Measurements from ENCODE around the gene ADAM23.

The ADAM23 gene

GRCh38 chr2:206540757-206541156, 97.4 kb downstream of the ADAM23 start:
- peaks cover 2% of the 10 kb centered on the region for H3K9me3 Mint-ChIP-seq
- no peak overlapping the region for H3K4me3 Mint-ChIP-seq
- no peaks in the 10 kb centered on the region for H3K36me3 Mint-ChIP-seq
- no peak for ATAC-seq (ENCODE audit: low read depth)
- no peak for DNase-seq (ENCODE audit: low spot score in 2 of 2)
- H3K27ac Mint-ChIP-seq = no peak overlapping the region
- H3K4me1 Mint-ChIP-seq = no peaks in the 10 kb centered on the region
- peaks cover 5% of the 10 kb centered on the region for H3K27me3 Mint-ChIP-seq

GRCh38 chr2:206543073-206543472, 99.7 kb downstream of the ADAM23 start:
- no peak for DNase-seq (ENCODE audit: low spot score in 2 of 2)
- Mint-ChIP-seq H3K36me3 (no peaks in the 10 kb centered on the region), H3K9me3 (peaks cover 2% of the 10 kb centered on the region), H3K27me3 (peaks cover 2% of the 10 kb centered on the region), H3K4me3 (no peak overlapping the region), H3K27ac (no peak overlapping the region), H3K4me1 (no peaks in the 10 kb centered on the region)
- no peak for ATAC-seq (ENCODE audit: low read depth)

- H3K27me3 Mint-ChIP-seq = no peaks in the 10 kb centered on the region
- ATAC-seq (ENCODE audit: low read depth) = no peak
- no peaks in the 10 kb centered on the region for H3K4me1 Mint-ChIP-seq
- no peak overlapping the region for H3K27ac Mint-ChIP-seq
- H3K4me3 Mint-ChIP-seq = no peak overlapping the region
- H3K9me3 Mint-ChIP-seq = peaks cover 2% of the 10 kb centered on the region
- no peak for DNase-seq (ENCODE audit: low spot score in 2 of 2)
- no peaks in the 10 kb centered on the region for H3K36me3 Mint-ChIP-seq
Measured at GRCh38 chr2:206548383-206548782, 105.1 kb downstream of the ADAM23 start.

- H3K4me3 Mint-ChIP-seq = no peak overlapping the region
- peaks cover 2% of the 10 kb centered on the region for H3K27me3 Mint-ChIP-seq
Measured at GRCh38 chr2:206555721-206556120, 112.4 kb downstream of the ADAM23 start.

GRCh38 chr2:206556357-206556949, 113.1 kb downstream of the ADAM23 start:
- ATAC-seq (ENCODE audit: low read depth) (no peak), DNase-seq (ENCODE audit: low spot score in 2 of 2) (no peak)
- Mint-ChIP-seq H3K9me3 (no peaks in the 10 kb centered on the region), H3K27ac (no peak overlapping the region), H3K4me3 (no peak overlapping the region), H3K36me3 (no peaks in the 10 kb centered on the region), H3K4me1 (no peaks in the 10 kb centered on the region), H3K27me3 (peaks cover 2% of the 10 kb centered on the region)

More at GRCh38 chr2:206555721-206556120, 112.4 kb downstream of the ADAM23 start:
- no peaks in the 10 kb centered on the region for H3K36me3 Mint-ChIP-seq
- H3K27ac Mint-ChIP-seq = no peak overlapping the region
- H3K9me3 Mint-ChIP-seq = no peaks in the 10 kb centered on the region
- no peak for DNase-seq (ENCODE audit: low spot score in 2 of 2)
- no peaks in the 10 kb centered on the region for H3K4me1 Mint-ChIP-seq
- ATAC-seq (ENCODE audit: low read depth) = no peak

GRCh38 chr2:206557321-206557720, 114.0 kb downstream of the ADAM23 start:
- ATAC-seq (ENCODE audit: low read depth) (no peak), DNase-seq (ENCODE audit: low spot score in 2 of 2) (no peak)
- Mint-ChIP-seq H3K9me3 (no peaks in the 10 kb centered on the region), H3K27me3 (peaks cover 2% of the 10 kb centered on the region), H3K4me1 (no peaks in the 10 kb centered on the region), H3K4me3 (no peak overlapping the region), H3K36me3 (no peaks in the 10 kb centered on the region), H3K27ac (no peak overlapping the region)

GRCh38 chr2:206558492-206558891, 115.2 kb downstream of the ADAM23 start:
- Mint-ChIP-seq H3K9me3 (no peaks in the 10 kb centered on the region), H3K4me3 (no peak overlapping the region), H3K27me3 (peaks cover 2% of the 10 kb centered on the region), H3K36me3 (no peaks in the 10 kb centered on the region), H3K4me1 (no peaks in the 10 kb centered on the region), H3K27ac (no peak overlapping the region)
- no peak for DNase-seq (ENCODE audit: low spot score in 2 of 2)
- no peak for ATAC-seq (ENCODE audit: low read depth)

GRCh38 chr2:206561962-206562361, 118.6 kb downstream of the ADAM23 start:
- no peak overlapping the region for H3K4me3 Mint-ChIP-seq
- DNase-seq (ENCODE audit: low spot score in 2 of 2) (no peak), ATAC-seq (ENCODE audit: low read depth) (no peak)
- H3K4me1 Mint-ChIP-seq = no peaks in the 10 kb centered on the region
- no peaks in the 10 kb centered on the region for H3K9me3 Mint-ChIP-seq
- H3K36me3 Mint-ChIP-seq = no peaks in the 10 kb centered on the region
- peaks cover 2% of the 10 kb centered on the region for H3K27me3 Mint-ChIP-seq
- no peak overlapping the region for H3K27ac Mint-ChIP-seq

GRCh38 chr2:206562375-206562774, 119.0 kb downstream of the ADAM23 start:
- no peak overlapping the region for H3K27ac Mint-ChIP-seq
- H3K9me3 Mint-ChIP-seq = no peaks in the 10 kb centered on the region
- no peaks in the 10 kb centered on the region for H3K36me3 Mint-ChIP-seq
- DNase-seq (ENCODE audit: low spot score in 2 of 2) (no peak), ATAC-seq (ENCODE audit: low read depth) (no peak)
- no peaks in the 10 kb centered on the region for H3K4me1 Mint-ChIP-seq
- H3K4me3 Mint-ChIP-seq = no peak overlapping the region
- peaks cover 2% of the 10 kb centered on the region for H3K27me3 Mint-ChIP-seq

- no peaks in the 10 kb centered on the region for H3K9me3 Mint-ChIP-seq
- no peak for DNase-seq (ENCODE audit: low spot score in 2 of 2)
- no peak overlapping the region for H3K27ac Mint-ChIP-seq
- H3K27me3 Mint-ChIP-seq = peaks cover 2% of the 10 kb centered on the region
- H3K36me3 Mint-ChIP-seq = no peaks in the 10 kb centered on the region
- H3K4me3 Mint-ChIP-seq = no peak overlapping the region
- ATAC-seq (ENCODE audit: low read depth) = no peak
- H3K4me1 Mint-ChIP-seq = no peaks in the 10 kb centered on the region
Measured at GRCh38 chr2:206563374-206563773, 120.0 kb downstream of the ADAM23 start.

GRCh38 chr2:206565666-206566065, 122.3 kb downstream of the ADAM23 start:
- H3K4me1 Mint-ChIP-seq = no peaks in the 10 kb centered on the region
- DNase-seq (ENCODE audit: low spot score in 2 of 2) (no peak), ATAC-seq (ENCODE audit: low read depth) (no peak)
- H3K36me3 Mint-ChIP-seq = no peaks in the 10 kb centered on the region
- H3K9me3 Mint-ChIP-seq = no peaks in the 10 kb centered on the region
- no peak overlapping the region for H3K27ac Mint-ChIP-seq
- H3K27me3 Mint-ChIP-seq = peaks cover 2% of the 10 kb centered on the region
- H3K4me3 Mint-ChIP-seq = no peak overlapping the region

GRCh38 chr2:206569470-206569869, 126.1 kb downstream of the ADAM23 start:
- Mint-ChIP-seq H3K4me1 (no peaks in the 10 kb centered on the region), H3K36me3 (no peaks in the 10 kb centered on the region), H3K27me3 (peaks cover 6% of the 10 kb centered on the region)

GRCh38 chr2:206570199-206570598, 126.9 kb downstream of the ADAM23 start:
- no peaks in the 10 kb centered on the region for H3K36me3 Mint-ChIP-seq
- no peaks in the 10 kb centered on the region for H3K9me3 Mint-ChIP-seq
- ATAC-seq (ENCODE audit: low read depth) (no peak), DNase-seq (ENCODE audit: low spot score in 2 of 2) (no peak)
- peaks cover 6% of the 10 kb centered on the region for H3K27me3 Mint-ChIP-seq
- no peak overlapping the region for H3K4me3 Mint-ChIP-seq
- no peak overlapping the region for H3K27ac Mint-ChIP-seq
- H3K4me1 Mint-ChIP-seq = no peaks in the 10 kb centered on the region

More at GRCh38 chr2:206569470-206569869, 126.1 kb downstream of the ADAM23 start:
- no peak for DNase-seq (ENCODE audit: low spot score in 2 of 2)
- no peak for ATAC-seq (ENCODE audit: low read depth)
- no peak overlapping the region for H3K27ac Mint-ChIP-seq
- H3K9me3 Mint-ChIP-seq = no peaks in the 10 kb centered on the region
- H3K4me3 Mint-ChIP-seq = no peak overlapping the region

GRCh38 chr2:206572725-206573124, 129.4 kb downstream of the ADAM23 start:
- Mint-ChIP-seq H3K27ac (no peak overlapping the region), H3K9me3 (no peaks in the 10 kb centered on the region), H3K36me3 (no peaks in the 10 kb centered on the region), H3K27me3 (peaks cover 4% of the 10 kb centered on the region), H3K4me3 (no peak overlapping the region), H3K4me1 (no peaks in the 10 kb centered on the region)
- no peak for DNase-seq (ENCODE audit: low spot score in 2 of 2)
- no peak for ATAC-seq (ENCODE audit: low read depth)

GRCh38 chr2:206573793-206574192, 130.5 kb downstream of the ADAM23 start:
- H3K27ac Mint-ChIP-seq = no peak overlapping the region
- H3K9me3 Mint-ChIP-seq = no peaks in the 10 kb centered on the region
- no peaks in the 10 kb centered on the region for H3K4me1 Mint-ChIP-seq
- peaks cover 4% of the 10 kb centered on the region for H3K27me3 Mint-ChIP-seq
- no peak for DNase-seq (ENCODE audit: low spot score in 2 of 2)
- H3K4me3 Mint-ChIP-seq = no peak overlapping the region
- H3K36me3 Mint-ChIP-seq = no peaks in the 10 kb centered on the region
- ATAC-seq (ENCODE audit: low read depth) = no peak
